Activated CD8-positive, alpha-beta memory T cell treated with anti-CD3 and anti-CD28 coated beads for 1 hour (primary cell): ENCODE results near the gene LYL1.

Experiments used
- DNase-seq, 2 donors: peaks; one replicate each; pipeline ENCODE4 v3.0.0-alpha.2; 2020; ENCODE audit warnings: low read depth in 1 of 2; ENCODE audit errors: extremely low read depth in 1 of 2

LYL1 gene

DNA sequence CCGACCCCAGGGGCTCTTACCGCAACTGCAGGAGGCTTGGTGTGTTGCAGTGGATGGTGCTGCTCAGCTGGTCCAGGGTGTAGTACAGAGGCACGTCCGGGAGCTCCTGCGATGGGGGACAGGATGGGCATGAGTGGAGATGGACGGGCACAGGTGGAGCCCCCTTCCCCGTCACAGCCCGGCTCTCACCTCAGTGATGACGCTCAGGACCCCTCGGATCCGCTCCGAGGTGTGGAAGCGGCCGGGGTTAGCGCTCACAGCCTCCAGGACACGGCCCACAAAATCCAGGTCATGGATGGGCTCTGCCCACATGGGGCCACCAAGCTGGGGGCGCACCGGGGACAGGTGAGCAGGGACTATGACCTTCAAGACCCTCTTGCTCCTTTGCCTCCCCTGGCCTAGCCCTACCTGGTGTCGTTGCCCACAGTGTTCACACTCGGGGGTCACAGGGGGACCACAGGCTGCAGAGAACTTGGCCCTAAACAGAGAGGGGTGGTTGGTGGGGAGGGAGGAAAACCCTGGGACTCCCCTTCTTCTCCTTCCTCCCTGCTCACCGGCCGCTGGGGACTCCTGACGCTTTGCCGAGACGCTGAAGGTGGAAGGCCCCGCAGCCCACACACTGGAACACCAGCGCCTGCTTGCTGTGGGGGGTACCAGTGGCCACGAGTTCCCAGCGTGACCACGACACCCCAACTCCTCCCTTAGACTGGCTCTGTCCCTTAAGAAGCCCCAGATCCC lies 6.9 kb upstream of the LYL1 start:
- DNase-seq = no peak

GRCh38 chr19:13104848-13105711 lies 2.4 kb upstream of the LYL1 start:
- no peak for DNase-seq

DNA sequence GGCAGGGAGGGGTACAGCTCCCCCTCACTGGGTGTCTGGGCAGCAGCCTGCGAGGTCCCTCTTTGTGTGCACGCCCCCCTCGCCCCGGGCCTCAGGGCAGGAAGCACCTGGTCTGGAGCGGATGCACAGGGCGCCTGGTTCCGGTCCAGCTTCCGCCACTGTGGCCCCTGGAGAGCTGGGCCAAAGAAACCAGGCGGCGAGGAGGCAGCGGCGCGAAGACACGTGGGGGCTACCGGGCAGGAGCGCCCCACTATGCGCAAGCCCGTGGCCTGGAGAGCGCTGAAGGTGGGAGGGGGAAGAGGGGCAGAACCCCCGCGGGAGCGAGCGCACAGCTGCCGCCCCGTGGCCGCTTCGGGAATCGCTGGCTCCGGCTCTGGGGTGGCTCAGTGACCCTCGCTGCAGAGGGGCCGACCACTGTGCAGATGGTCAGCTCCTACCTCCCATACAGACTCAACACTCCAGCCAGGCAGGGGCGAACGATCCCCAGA lies 1.7 kb upstream of the LYL1 start:
- DNase-seq = peak in 1 of 2 donors; percentile 59

DNA sequence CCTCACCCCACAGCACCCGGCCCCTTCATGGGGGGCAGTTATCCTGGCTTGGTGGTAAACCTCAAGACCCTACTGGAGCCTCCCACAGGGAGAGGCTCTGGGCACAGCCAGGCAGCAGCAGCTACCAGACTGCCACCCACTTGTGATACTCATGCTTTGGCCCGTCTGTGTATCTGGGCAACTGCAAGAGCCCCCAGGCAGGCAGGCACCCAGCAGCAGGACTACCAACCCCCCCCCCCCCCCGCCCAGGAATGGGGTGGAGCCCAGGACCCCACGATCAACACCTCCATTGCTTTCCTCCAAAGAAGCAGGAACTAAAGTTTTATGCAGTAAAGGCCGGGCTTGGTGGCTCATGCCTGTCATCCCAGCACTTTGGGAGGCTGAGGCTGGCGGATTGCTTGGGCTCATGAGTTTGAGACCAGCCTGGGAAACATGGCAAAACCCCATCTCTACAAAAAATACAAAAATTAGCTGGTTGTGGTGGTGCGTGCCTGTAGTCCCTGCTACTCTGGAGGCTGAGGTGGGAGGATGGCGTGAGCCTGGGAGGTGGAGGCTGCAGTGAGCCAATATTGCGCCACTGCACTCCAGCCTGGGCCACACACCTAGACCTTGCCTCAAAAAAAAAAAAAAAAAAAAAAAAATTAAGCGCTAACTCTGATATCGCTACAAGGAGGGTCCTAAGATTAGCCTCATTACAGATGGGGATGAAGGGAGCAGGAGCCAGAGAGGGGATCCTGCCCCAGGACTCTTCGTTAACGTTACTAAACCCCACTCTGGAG lies 1.1 kb upstream of the LYL1 start:
- DNase-seq = no peak

GRCh38 chr19:13102416-13102665 lies 317 bp downstream of the LYL1 start:
- DNase-seq = no peak

DNA sequence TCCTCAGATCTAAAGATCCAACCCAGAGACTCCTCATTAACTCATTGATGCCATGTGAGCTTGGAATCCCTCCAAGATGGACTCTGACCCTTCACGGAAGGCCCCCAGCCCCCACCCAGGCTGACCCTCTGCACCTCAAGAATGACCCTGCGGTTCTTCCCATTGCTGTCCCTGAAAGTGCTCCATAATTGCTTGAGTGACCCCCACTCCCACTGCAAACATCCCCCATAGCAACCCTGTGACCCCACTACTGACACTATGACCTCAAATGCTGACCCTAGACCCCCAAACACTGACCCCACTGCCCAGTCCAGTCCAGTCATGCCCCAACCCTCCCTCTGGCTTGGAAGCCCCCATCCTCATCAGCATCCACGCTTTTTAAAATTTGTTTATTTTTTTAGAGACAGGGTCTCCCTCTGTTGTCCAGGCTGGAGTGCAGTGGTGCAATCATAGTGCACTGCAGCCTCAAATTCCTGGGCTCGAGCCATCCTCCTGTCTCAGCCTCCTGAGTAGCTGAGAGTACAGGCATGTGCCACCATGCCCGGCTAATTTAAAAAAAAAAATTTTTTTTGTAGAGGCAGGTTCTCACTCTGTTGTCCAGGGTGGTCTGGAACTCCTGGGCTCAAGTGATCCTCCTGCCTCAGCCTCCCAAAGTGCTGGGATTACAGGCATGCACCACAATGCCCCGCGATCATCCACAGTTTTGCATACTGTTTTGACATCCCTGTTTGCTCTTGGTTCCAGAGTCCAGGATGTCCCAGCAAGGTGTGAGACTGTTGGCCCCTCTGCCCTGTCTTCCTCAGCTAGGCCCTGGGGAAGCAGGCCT lies 855 bp downstream of the LYL1 start:
- DNase-seq = no peak

- DNase-seq = no peak
Measured at GRCh38 chr19:13100841-13101589, 1.6 kb downstream of the LYL1 start.

- no peak for DNase-seq
Measured at GRCh38 chr19:13100031-13100588, 2.5 kb downstream of the LYL1 start.

- DNase-seq = peak; percentile 64
Measured at GRCh38 chr19:13099073-13099999, 3.3 kb downstream of the LYL1 start.

DNA sequence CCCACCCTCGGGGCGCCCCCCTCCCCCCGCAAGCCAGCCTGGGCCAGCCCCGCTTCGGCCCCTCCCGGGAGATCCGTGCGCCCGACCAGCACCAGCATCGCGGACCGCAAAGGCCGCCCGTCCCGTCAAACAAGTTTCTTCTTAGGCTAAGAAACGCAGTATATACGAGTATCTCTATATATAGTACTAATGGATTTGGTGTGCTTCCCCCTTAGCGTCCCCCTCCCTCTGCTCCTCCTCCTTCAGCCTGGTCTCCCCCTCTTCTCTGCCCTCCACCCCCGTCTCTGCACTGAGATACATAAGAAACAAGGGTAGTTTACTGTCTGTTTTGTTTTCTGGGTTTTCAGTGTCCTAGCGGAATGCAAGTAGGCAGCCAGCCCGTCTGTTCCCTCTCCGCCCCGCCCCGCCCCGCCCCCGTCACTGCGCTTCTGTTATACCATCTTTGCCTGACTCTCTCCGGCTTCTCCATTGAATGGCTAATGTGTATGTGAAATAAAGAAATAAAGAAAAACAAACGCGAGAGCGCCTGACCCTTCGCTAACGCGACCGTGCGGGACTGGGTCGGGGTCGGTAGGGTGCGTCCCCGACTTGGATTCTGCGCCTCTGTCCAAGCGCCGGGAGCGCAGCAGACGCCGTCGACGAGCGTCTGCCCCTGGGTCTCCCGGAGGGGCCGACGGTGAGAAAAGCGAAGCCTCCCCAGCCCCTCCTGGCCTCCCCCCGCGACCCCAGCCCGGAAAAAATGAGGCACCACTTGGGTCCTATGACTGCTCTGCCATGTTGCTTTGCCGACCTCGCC lies 4.2 kb downstream of the LYL1 start:
- no peak for DNase-seq

DNA sequence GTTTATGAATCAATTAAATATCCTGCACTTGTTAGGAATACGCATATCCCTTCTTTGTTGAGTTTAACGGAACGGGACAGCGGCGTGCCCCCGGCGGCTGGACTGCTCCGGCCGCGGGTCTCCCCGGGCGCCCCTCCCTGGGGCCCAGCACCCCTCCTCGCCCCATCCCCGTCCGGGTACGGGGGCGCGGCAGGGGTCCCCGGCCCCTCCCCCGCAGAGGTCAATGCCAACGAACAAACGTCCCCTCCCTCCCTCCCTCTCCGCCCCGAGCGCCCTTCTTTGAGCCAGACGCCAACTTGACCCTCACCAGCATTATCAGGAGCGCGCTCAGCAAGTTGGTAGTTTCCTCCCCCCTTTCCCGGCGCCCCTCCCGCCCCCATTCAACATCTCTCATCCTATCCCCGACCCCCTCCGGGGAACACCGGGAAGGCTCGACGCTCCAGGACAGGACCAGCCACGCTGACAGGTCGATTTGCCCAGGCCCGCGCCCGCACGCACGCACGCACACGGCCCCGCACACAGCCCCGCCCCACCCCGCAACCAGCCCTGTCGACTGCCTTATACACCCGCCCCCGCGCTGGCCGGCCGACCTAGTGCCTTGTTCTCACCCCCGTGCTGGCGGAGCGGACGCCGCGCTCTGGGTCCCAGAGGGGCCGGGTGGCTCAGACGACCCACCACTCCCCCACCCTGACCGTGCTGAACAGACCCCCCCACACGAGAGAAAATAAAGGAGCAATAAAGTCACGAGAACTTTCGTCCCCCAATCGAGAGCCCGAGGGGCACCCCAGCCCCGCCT lies 5.0 kb downstream of the LYL1 start:
- no peak for DNase-seq

GRCh38 chr19:13097033-13097462 lies 5.6 kb downstream of the LYL1 start:
- no peak for DNase-seq

GRCh38 chr19:13095934-13096927 lies 6.4 kb downstream of the LYL1 start:
- no peak for DNase-seq

DNA sequence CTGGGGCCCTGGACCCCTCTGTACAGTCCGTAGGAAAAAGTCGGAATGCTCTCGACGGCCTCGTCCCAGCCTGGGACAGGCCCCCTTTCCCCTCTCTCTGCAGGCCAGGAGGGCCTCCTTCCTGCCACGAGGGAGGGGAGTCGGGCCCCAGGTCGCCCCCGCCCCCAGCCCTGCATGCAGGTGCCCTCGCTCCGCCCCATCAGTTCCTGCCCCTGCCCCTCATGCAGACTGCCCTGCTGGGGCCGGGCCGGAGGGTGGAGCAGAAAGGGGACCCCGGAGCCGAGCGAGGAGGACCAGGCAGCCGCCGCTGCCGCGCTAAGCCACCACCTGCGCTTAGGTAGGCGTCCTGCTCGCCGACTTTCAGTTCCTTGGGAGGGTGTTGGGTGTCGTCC lies 7.3 kb downstream of the LYL1 start:
- no peak for DNase-seq

DNA sequence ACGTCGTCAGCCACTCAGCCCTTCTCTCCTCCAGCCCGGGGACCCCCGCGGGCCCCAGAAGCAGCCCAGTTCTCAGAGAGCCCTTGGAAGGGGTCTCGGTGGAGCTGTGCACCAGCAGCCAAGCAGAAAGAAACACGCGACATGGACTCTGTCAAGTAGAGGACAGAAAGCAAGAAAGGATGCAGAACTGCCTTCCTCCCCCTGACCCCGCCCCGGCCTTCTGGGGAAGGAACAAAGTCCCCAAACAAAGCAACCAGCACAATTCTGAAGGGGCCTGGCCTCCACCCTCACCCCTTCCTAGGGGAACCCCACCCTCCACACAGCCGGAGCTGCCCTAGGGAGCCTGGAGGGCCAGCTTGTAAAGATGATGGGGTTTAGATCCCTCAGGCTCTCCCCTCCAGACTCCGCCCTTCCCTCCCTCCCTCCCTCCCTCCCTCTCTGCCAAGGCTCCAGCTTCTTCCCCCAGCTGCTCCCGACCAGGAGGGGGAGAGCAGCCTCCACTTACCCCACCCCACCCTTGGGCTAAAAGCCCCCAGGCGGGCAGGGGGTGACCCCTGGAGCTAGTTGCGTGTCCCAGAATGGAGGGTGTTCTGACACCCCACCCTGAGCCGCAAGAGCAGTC lies 7.8 kb downstream of the LYL1 start:
- no peak for DNase-seq
